Ishikawa (cell line): ENCODE measurements around the gene HIVEP1.

ENCODE experiments used
- CEBPB ChIP-seq: IDR thresholded peaks from 2 replicates; pipeline ENCODE4 v1.6.1; 2012
- CREB1 ChIP-seq: IDR thresholded peaks from 2 replicates; pipeline ENCODE4 v1.6.1; 2012; ENCODE audit warnings: low read depth
- EGR1 ChIP-seq: IDR thresholded peaks from 2 replicates; pipeline ENCODE4 v1.6.1; 2012
- EP300 ChIP-seq: IDR thresholded peaks from 2 replicates; pipeline ENCODE4 v1.6.1; 2012; ENCODE audit warnings: borderline replicate concordance
- FOXM1 ChIP-seq: IDR thresholded peaks from 2 replicates; pipeline ENCODE4 v1.6.1; 2012; ENCODE audit warnings: low read depth, borderline replicate concordance
- MAX ChIP-seq: IDR thresholded peaks from 2 replicates; pipeline ENCODE4 v1.6.1; 2012
- NFIC ChIP-seq: IDR thresholded peaks from 2 replicates; pipeline ENCODE4 v1.6.1; 2012
- RAD21 ChIP-seq: IDR thresholded peaks from 2 replicates; pipeline ENCODE4 v1.6.1; 2012; ENCODE audit warnings: low read depth
- REST ChIP-seq: IDR thresholded peaks from 2 replicates; pipeline ENCODE4 v1.6.1; 2012; ENCODE audit warnings: low read depth, mild to moderate bottlenecking
- TAF1 ChIP-seq: IDR thresholded peaks from 2 replicates; pipeline ENCODE4 v1.6.1; 2012; ENCODE audit warnings: low read depth, mild to moderate bottlenecking
- TCF12 ChIP-seq: IDR thresholded peaks from 2 replicates; pipeline ENCODE4 v1.6.1; 2012; ENCODE audit warnings: low read depth
- TEAD4 ChIP-seq: IDR thresholded peaks from 2 replicates; pipeline ENCODE4 v1.6.1; 2012
- USF1 ChIP-seq: IDR thresholded peaks from 2 replicates; pipeline ENCODE4 v1.6.1; 2012
- YY1 ChIP-seq: IDR thresholded peaks from 2 replicates; pipeline ENCODE4 v1.6.1; 2012; ENCODE audit warnings: low read depth
- ZBTB7A ChIP-seq: IDR thresholded peaks from 2 replicates; pipeline ENCODE4 v1.6.1; 2012; ENCODE audit warnings: low read depth

HIVEP1 gene

GRCh38 chr6:12119085-12119588 lies 107.0 kb downstream of the HIVEP1 start:
- no peak for TF ChIP-seq CEBPB
- no peak for TF ChIP-seq TEAD4
- TF ChIP-seq YY1 = no peak
- no peak for TF ChIP-seq EP300
- TF ChIP-seq TAF1 = no peak
- TF ChIP-seq EGR1 = no peak

GRCh38 chr6:12125396-12125795 lies 113.3 kb downstream of the HIVEP1 start:
- TF ChIP-seq CREB1 (no peak), REST (no peak), RAD21 (no peak), FOXM1 (no peak), TAF1 (no peak), MAX (no peak), USF1 (no peak), EP300 (no peak), ZBTB7A (no peak), CEBPB (no peak), TEAD4 (no peak), EGR1 (no peak), TCF12 (no peak), NFIC (no peak), YY1 (no peak)

- TF ChIP-seq CEBPB = no peak
- no peak for TF ChIP-seq REST
- TF ChIP-seq RAD21 = no peak
- TF ChIP-seq FOXM1 = no peak
- TF ChIP-seq EP300 = no peak
- no peak for TF ChIP-seq NFIC
- no peak for TF ChIP-seq TEAD4
- no peak for TF ChIP-seq CREB1
- TF ChIP-seq YY1 = no peak
Observed at GRCh38 chr6:12126051-12126450, 113.9 kb downstream of the HIVEP1 start.

- TF ChIP-seq USF1 (no peak), CEBPB (no peak), EP300 (no peak), YY1 (no peak), ZBTB7A (no peak), TEAD4 (no peak), CREB1 (no peak), TCF12 (no peak), TAF1 (no peak), FOXM1 (no peak), RAD21 (no peak), REST (no peak)
Observed at GRCh38 chr6:12129523-12129922, 117.4 kb downstream of the HIVEP1 start.
